Esophagus squamous epithelium (tissue), 5 donors: ENCODE results near the gene ZNHIT3. TPM values are rescaled to one million over a fixed set of nuclear protein-coding genes. Genes with fewer than 3 reads are reported as not detected.

Experiments used
- DNase-seq: peaks from one replicate; lab custom pipeline; 2025; lab: John Stamatoyannopoulos, UW
- H3K27ac ChIP-seq, 4 donors: fragments of 200-600 bp; sonication (generic); one replicate each; pipeline ENCODE4 v1.5.1; 2016 to 2019; ENCODE audit warnings: mild to moderate bottlenecking in 1 of 4
- H3K27me3 ChIP-seq, 4 donors: fragments of 200-600 bp; sonication (generic); 1 replicate in 3 of 4; 2 replicates in 1 of 4; pipeline versions ENCODE4 v1.5.1 to v1.6.0; 2017 to 2021; ENCODE audit warnings: antibody characterized with exemption in 1 of 4
- H3K36me3 ChIP-seq, 3 donors: fragments of 200-600 bp; sonication (generic); one replicate each; pipeline ENCODE4 v1.5.1; 2016 to 2019
- H3K4me1 ChIP-seq, 3 donors: fragments of 200-600 bp; sonication (generic); one replicate each; pipeline ENCODE4 v1.5.1; 2017 to 2019
- H3K4me3 ChIP-seq, 4 donors: fragments of 200-600 bp; sonication (generic); 1 replicate in 3 of 4; 2 replicates in 1 of 4; pipeline ENCODE4 v1.5.1; 2016 to 2019; ENCODE audit warnings: mild to moderate bottlenecking in 2 of 4, moderate library complexity in 1 of 4
- H3K9me3 ChIP-seq, 3 donors: fragments of 200-600 bp; sonication (generic); one replicate each; pipeline ENCODE4 v1.5.1; 2016 to 2019
- CTCF ChIP-seq, 6 experiments: fragments of 450-650 bp in 4 of 6; fragments of 200-600 bp in 2 of 6; sonication (generic) in 2 of 6; IDR thresholded peaks; one replicate each; pipeline ENCODE4 v1.5.1; 2016 to 2019; ENCODE audit warnings: antibody characterized with exemption in 6 of 6, mild to moderate bottlenecking in 4 of 6, moderate library complexity in 4 of 6
- POLR2A ChIP-seq, 4 donors: fragments of 450-650 bp; IDR thresholded peaks; one replicate each; pipeline ENCODE4 v1.6.1; 2017; ENCODE audit warnings: antibody characterized with exemption in 4 of 4, mild to moderate bottlenecking in 4 of 4, moderate library complexity in 3 of 4
- WGBS, 2 donors: methylation state at CpG; one replicate each; pipeline ENCODE4 v1.1.5; 2018; 5-methylcytosine and 5-hydroxymethylcytosine counted together
- intact Hi-C: fragments of 100-400 bp; cut with DNase I; formaldehyde crosslinking; loops from one replicate; pipeline ENCODE4 v1.15.0; 2022
- total RNA-seq, 4 donors: library from RNA; depleted of rRNA; stranded (reverse); fragments of >200 nt; gene quantifications; one replicate each; pipeline ENCODE4 v1.1.0, GENCODE V29; 2016
- donor health status: DM: yes; HTN: yes; CAD: no.

The ZNHIT3 gene
- total RNA-seq, 4 donors from 2014 or later: 13.8 to 38.6 (median 29.2) TPM

- Histone ChIP-seq H3K4me1 (no peaks in the 10 kb centered on the region), H3K27me3 (no peaks in the 10 kb centered on the region), H3K9me3 (no peaks in the 10 kb centered on the region), H3K4me3 (no peak overlapping the region), H3K27ac (no peak overlapping the region), H3K36me3 (peaks cover 11 to 100% (median 15%) of the 10 kb centered on the region in 3 donors)
- 73 to 84% methylated on average over 4 of the region's 4 CpGs for WGBS, 2 donors
- intact Hi-C loops: no loop called here
- no peak for TF ChIP-seq POLR2A (IDR thresholded peaks at IDR 0.05)
- TF ChIP-seq CTCF (IDR thresholded peaks at IDR 0.05): peak in 1 of 6 experiments; percentile 7
- DNase-seq: no peak
Observed at GRCh38 chr17:36524428-36524876, 38.0 kb downstream of the ZNHIT3 start.

GRCh38 chr17:36525113-36525512 is 38.6 kb downstream of the ZNHIT3 start:
- Histone ChIP-seq H3K27ac (no peak overlapping the region), H3K27me3 (no peaks in the 10 kb centered on the region), H3K4me3 (no peak overlapping the region), H3K9me3 (no peaks in the 10 kb centered on the region), H3K4me1 (no peaks in the 10 kb centered on the region), H3K36me3 (peaks cover 11 to 100% (median 15%) of the 10 kb centered on the region in 3 donors)
- intact Hi-C loops: no loop called here
- DNase-seq: no peak
- TF ChIP-seq CTCF (IDR thresholded peaks at IDR 0.05): no peak
- TF ChIP-seq POLR2A (IDR thresholded peaks at IDR 0.05): no peak
- 88% methylated on average over 2 of the region's 2 CpGs; no CpG with 5 or more reads in 1 of the 2 donors for WGBS, 2 donors

GRCh38 chr17:36525888-36526287 is 39.4 kb downstream of the ZNHIT3 start:
- TF ChIP-seq POLR2A (IDR thresholded peaks at IDR 0.05) (no peak), CTCF (IDR thresholded peaks at IDR 0.05) (no peak)
- Histone ChIP-seq H3K27ac (no peak overlapping the region), H3K36me3 (peaks cover 11 to 100% (median 15%) of the 10 kb centered on the region in 3 donors), H3K4me1 (no peaks in the 10 kb centered on the region), H3K9me3 (no peaks in the 10 kb centered on the region), H3K4me3 (no peak overlapping the region), H3K27me3 (no peaks in the 10 kb centered on the region)
- no peak for DNase-seq
- intact Hi-C loops: no loop called here
- WGBS, 2 donors: 87 to 92% methylated on average over 6 of the region's 6 CpGs

GRCh38 chr17:36527621-36528250 is 41.3 kb downstream of the ZNHIT3 start:
- no peak for DNase-seq
- Histone ChIP-seq H3K27ac (no peak overlapping the region), H3K36me3 (peaks cover 11 to 100% (median 18%) of the 10 kb centered on the region in 3 donors), H3K4me1 (peaks cover 2 to 12% (median 5%) of the 10 kb centered on the region in 3 donors), H3K9me3 (no peaks in the 10 kb centered on the region), H3K4me3 (no peak overlapping the region), H3K27me3 (no peaks in the 10 kb centered on the region)
- intact Hi-C loops: no loop called here
- 80 to 96% methylated on average over 1 to 6 of the region's 7 CpGs for WGBS, 2 donors
- TF ChIP-seq CTCF (IDR thresholded peaks at IDR 0.05): no peak
- TF ChIP-seq POLR2A (IDR thresholded peaks at IDR 0.05): no peak

GRCh38 chr17:36529121-36529520 is 42.6 kb downstream of the ZNHIT3 start:
- Histone ChIP-seq H3K4me3 (no peak overlapping the region), H3K9me3 (no peaks in the 10 kb centered on the region), H3K27ac (no peak overlapping the region), H3K36me3 (peaks cover 11 to 95% (median 18%) of the 10 kb centered on the region in 3 donors), H3K4me1 (peaks cover 12 to 26% (median 12%) of the 10 kb centered on the region in 3 donors), H3K27me3 (no peaks in the 10 kb centered on the region)
- DNase-seq: no peak
- intact Hi-C loops: no loop called here
- no peak for TF ChIP-seq POLR2A (IDR thresholded peaks at IDR 0.05)
- no peak for TF ChIP-seq CTCF (IDR thresholded peaks at IDR 0.05)
